ENCODE results near the gene MAPK1.
A peak's percentile ranks its signal among the peaks of the same experiment; 100 is the strongest.
"Not testable (repeated sequence)": the region's sequence is repeated elsewhere in the genome, so short reads cannot be mapped to it uniquely, and the experiment has no call there.

MAPK1 gene

DNA sequence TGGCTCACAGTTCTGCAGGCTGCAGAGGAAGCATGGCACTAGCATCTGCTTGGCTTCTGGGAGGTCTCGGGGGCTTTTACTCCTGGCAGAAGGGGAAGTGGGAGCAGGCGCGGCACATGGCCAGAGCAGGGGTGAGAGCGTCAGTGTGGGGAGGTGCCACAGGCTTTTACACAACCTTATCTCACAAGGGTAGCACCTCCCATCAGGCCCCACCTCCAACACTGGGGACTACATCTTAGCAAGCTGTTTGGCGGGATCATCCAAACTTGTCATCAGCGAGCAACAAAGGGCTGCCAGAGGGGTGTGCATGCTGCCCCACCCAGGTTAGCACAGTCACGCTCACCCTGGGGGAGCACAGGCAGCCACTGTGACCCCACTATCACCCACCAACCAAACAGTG lies 112.9 kb downstream of the MAPK1 start:
- H3K4me3 ChIP-seq (ENCODE audit: low read length), result no peak overlapping the region
- H3K9ac ChIP-seq (ENCODE audit: low read depth, low read length), result no peak overlapping the region
- H3K36me3 ChIP-seq (ENCODE audit: insufficient read depth, low read length), result peaks cover 14% of the 10 kb centered on the region
- H3K4me2 ChIP-seq (ENCODE audit: low read length), result peak overlapping the region; percentile 8
- no peaks in the 10 kb centered on the region for H3K27me3 ChIP-seq (ENCODE audit: control insufficient read depth, insufficient read depth, low read length)
- peaks cover 26% of the 10 kb centered on the region for H3K4me1 ChIP-seq (ENCODE audit: control insufficient read depth, insufficient read depth, low read length)
- no peaks in the 10 kb centered on the region for H3K9me3 ChIP-seq (replicated peaks; ENCODE audit: low read length)

DNA sequence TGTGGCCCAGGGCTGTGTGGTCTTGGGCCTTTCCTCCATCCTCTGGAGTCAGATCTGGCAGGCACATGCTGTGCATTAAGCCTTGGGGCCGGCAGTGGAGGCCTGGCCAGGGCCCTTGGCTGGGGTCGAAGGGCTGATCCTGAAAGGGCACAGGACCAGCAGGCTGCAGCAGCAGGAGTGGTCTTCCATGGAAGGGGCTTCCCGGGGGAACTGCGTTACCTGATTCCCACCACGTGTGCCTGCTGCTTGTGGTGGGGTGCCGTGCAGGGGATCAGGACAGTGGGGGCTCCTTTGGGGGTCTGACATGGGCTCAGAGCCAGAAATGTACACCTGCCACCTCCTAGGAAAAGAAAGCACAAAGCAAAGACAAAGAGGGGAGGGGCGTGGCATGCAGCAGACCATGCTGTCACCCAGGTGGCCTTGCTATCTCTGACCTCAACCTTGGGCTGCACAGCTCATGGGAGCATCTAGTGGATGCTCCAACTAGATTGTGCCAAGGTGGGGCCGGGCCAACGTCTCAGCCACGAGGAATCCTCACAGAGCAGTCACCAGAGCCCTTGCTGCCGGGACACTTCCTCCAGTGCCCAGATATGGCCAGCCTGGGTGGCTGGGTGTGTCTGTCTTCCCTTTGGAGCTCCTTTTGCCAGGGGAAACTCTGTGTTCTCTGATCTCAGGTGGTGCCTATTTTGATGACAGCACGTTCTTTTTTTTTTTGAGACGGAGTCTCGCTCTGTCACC lies 113.9 kb downstream of the MAPK1 start:
- Histone ChIP-seq H3K9ac (ENCODE audit: low read depth, low read length) (no peak overlapping the region), H3K27me3 (ENCODE audit: control insufficient read depth, insufficient read depth, low read length) (no peaks in the 10 kb centered on the region), H3K4me3 (ENCODE audit: low read length) (no peak overlapping the region), H3K4me1 (ENCODE audit: control insufficient read depth, insufficient read depth, low read length) (peaks cover 26% of the 10 kb centered on the region), H3K4me2 (ENCODE audit: low read length) (no peak overlapping the region), H3K9me3 (replicated peaks; ENCODE audit: low read length) (no peaks in the 10 kb centered on the region), H3K36me3 (ENCODE audit: insufficient read depth, low read length) (peaks cover 5% of the 10 kb centered on the region)

DNA sequence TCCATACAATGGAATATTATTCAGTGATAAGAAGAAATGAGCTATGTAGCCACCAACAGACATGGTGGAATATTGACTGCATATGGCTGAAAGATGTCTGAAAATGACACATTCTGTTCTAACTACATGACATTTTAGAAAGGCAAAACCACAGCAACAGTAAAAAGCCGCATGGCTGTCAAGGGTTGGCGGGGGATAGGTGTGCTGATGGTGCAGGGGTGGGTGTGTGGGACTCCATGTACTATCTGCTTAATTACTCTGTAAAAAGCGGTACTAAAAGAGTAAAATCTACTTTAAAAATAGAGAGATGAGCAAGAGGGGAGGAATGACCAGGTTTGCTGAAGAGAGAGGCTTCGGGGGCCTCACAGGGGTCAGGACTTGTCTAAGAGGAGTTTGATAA lies 115.2 kb downstream of the MAPK1 start:
- Histone ChIP-seq H3K4me2 (ENCODE audit: low read length) (no peak overlapping the region), H3K36me3 (ENCODE audit: insufficient read depth, low read length) (no peaks in the 10 kb centered on the region), H3K9me3 (replicated peaks; ENCODE audit: low read length) (no peaks in the 10 kb centered on the region)

GRCh38 chr22:21745948-21746347 lies 121.5 kb downstream of the MAPK1 start:
- H3K4me1 ChIP-seq (ENCODE audit: control insufficient read depth, insufficient read depth, low read length), result no peaks in the 10 kb centered on the region
- no peak overlapping the region for H3K9ac ChIP-seq (ENCODE audit: low read depth, low read length)
- H3K36me3 ChIP-seq (ENCODE audit: insufficient read depth, low read length), result no peaks in the 10 kb centered on the region
- no peak overlapping the region for H3K4me3 ChIP-seq (ENCODE audit: low read length)
- H3K27me3 ChIP-seq (ENCODE audit: control insufficient read depth, insufficient read depth, low read length), result peaks cover 10% of the 10 kb centered on the region
- H3K9me3 ChIP-seq (replicated peaks; ENCODE audit: low read length), result no peaks in the 10 kb centered on the region
- no peak overlapping the region for H3K4me2 ChIP-seq (ENCODE audit: low read length)

More for the DNA sequence above, 115.2 kb downstream of the MAPK1 start:
- Histone ChIP-seq H3K4me3 (ENCODE audit: low read length) (no peak overlapping the region), H3K9ac (ENCODE audit: low read depth, low read length) (no peak overlapping the region), H3K27me3 (ENCODE audit: control insufficient read depth, insufficient read depth, low read length) (no peaks in the 10 kb centered on the region), H3K4me1 (ENCODE audit: control insufficient read depth, insufficient read depth, low read length) (peaks cover 26% of the 10 kb centered on the region)

- H3K9ac ChIP-seq (ENCODE audit: low read depth, low read length); H3K36me3 ChIP-seq (ENCODE audit: insufficient read depth, low read length); H3K4me2 ChIP-seq (ENCODE audit: low read length); H3K4me1 ChIP-seq (ENCODE audit: control insufficient read depth, insufficient read depth, low read length); H3K9me3 ChIP-seq (replicated peaks; ENCODE audit: low read length); H3K4me3 ChIP-seq (ENCODE audit: low read length): not testable (repeated sequence)
- peaks cover 14% of the 10 kb centered on the region for H3K27me3 ChIP-seq (ENCODE audit: control insufficient read depth, insufficient read depth, low read length)
These were observed 122.5 kb downstream of the MAPK1 start for GRCh38 chr22:21744917-21745316.

GRCh38 chr22:21741790-21742189 lies 125.7 kb downstream of the MAPK1 start:
- Histone ChIP-seq H3K9ac (ENCODE audit: low read depth, low read length) (no peak overlapping the region), H3K4me1 (ENCODE audit: control insufficient read depth, insufficient read depth, low read length) (no peaks in the 10 kb centered on the region), H3K4me3 (ENCODE audit: low read length) (no peak overlapping the region), H3K36me3 (ENCODE audit: insufficient read depth, low read length) (no peaks in the 10 kb centered on the region), H3K9me3 (replicated peaks; ENCODE audit: low read length) (no peaks in the 10 kb centered on the region), H3K27me3 (ENCODE audit: control insufficient read depth, insufficient read depth, low read length) (peaks cover 19% of the 10 kb centered on the region), H3K4me2 (ENCODE audit: low read length) (no peak overlapping the region)

DNA sequence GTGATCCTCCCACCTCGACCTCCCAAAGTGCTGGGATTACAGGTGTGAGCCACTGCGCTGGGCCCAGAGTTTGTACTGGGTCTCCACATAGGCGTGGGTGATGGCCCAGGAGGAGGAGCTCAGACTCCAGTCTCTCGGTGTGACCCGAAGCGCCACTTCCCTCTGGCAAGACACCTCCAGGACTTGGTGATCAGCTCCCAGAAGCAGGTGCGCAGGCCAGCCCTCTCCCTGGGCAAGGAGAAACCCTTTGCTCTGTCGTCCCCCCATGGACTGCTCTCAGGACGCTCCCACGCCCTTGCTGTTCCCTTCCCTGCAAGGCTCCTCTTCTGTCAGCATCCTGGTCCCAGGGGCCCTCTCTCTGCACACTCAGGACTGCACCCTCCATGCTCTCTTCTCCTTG lies 126.4 kb downstream of the MAPK1 start:
- Histone ChIP-seq H3K36me3 (ENCODE audit: insufficient read depth, low read length) (no peaks in the 10 kb centered on the region), H3K27me3 (ENCODE audit: control insufficient read depth, insufficient read depth, low read length) (peaks cover 18% of the 10 kb centered on the region), H3K4me2 (ENCODE audit: low read length) (no peak overlapping the region), H3K9ac (ENCODE audit: low read depth, low read length) (no peak overlapping the region), H3K9me3 (replicated peaks; ENCODE audit: low read length) (no peaks in the 10 kb centered on the region), H3K4me3 (ENCODE audit: low read length) (no peak overlapping the region), H3K4me1 (ENCODE audit: control insufficient read depth, insufficient read depth, low read length) (peaks cover 2% of the 10 kb centered on the region)

DNA sequence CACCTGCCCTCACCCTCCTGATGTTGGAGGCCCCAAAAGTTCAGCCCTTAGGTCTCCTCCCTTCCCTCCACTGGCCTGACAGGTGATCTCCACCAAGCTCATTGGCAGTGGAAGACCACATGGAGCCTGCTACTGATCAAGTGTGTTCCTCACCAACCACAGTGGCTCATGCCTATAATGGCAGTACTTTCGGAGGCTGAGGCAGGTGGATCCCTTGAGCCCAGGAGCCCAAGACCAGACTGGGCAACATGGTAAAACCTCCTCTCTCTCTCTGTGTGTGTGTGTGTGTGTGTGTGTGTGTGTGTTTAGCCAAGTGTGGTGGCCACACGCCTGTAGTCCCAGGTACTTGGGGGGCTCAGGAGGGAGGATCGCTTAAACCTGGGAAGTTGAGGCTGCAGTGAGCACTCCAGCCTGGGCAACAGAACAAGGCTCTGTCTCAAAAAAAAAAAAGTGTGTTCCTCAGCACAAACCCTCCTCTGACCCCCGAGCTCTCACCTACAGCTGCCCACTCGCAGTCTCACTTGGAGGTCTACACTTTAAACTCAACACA lies 127.5 kb downstream of the MAPK1 start:
- H3K9me3 ChIP-seq (replicated peaks; ENCODE audit: low read length), result no peaks in the 10 kb centered on the region
- H3K4me1 ChIP-seq (ENCODE audit: control insufficient read depth, insufficient read depth, low read length), result peaks cover 6% of the 10 kb centered on the region
- H3K4me2 ChIP-seq (ENCODE audit: low read length), result no peak overlapping the region
- H3K27me3 ChIP-seq (ENCODE audit: control insufficient read depth, insufficient read depth, low read length), result peaks cover 16% of the 10 kb centered on the region
- no peak overlapping the region for H3K4me3 ChIP-seq (ENCODE audit: low read length)
- H3K9ac ChIP-seq (ENCODE audit: low read depth, low read length), result no peak overlapping the region
- H3K36me3 ChIP-seq (ENCODE audit: insufficient read depth, low read length), result no peaks in the 10 kb centered on the region

DNA sequence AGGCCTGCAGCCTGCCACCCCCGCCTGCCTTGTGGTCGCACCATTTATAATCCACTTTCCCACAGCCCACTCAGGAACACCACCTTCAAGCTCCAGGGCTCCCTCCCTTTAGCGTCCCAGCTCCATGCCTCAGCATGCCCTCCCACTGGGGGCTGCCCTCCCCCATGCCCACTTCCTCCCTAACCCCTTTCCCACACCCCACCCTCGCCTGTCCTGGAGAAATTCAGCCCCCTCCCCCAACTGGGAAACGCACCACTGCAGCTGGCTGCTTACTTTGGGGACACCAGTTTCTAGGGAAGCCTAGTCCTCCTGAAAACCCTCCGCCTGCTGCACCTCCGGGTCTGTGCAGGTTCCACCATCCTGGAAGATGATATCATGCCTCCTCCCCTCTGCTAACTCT lies 128.5 kb downstream of the MAPK1 start:
- H3K9me3 ChIP-seq (replicated peaks; ENCODE audit: low read length), result no peaks in the 10 kb centered on the region
- H3K36me3 ChIP-seq (ENCODE audit: insufficient read depth, low read length), result no peaks in the 10 kb centered on the region
- no peak overlapping the region for H3K4me3 ChIP-seq (ENCODE audit: low read length)
- H3K27me3 ChIP-seq (ENCODE audit: control insufficient read depth, insufficient read depth, low read length), result peaks cover 16% of the 10 kb centered on the region
- no peak overlapping the region for H3K9ac ChIP-seq (ENCODE audit: low read depth, low read length)
- H3K4me2 ChIP-seq (ENCODE audit: low read length), result no peak overlapping the region
- H3K4me1 ChIP-seq (ENCODE audit: control insufficient read depth, insufficient read depth, low read length), result peaks cover 11% of the 10 kb centered on the region

DNA sequence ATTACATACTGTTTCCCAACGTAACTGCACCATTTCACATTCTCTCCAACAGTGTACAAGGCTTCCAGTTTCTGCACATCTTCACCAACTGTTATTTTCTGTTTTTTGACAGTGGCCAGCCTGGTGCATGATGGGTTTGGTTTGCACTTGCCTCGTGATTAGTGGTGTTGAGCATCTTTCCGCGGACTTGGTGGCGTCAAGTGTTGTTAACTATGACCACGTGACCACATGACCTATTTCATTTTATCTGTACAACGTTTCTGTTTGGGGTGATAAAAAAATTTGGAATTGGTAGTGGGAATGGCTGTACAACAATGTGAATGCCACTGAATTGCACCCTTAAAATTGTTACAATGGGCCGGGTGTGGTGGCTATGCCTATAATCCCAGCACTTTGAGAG lies 129.4 kb downstream of the MAPK1 start:
- peaks cover 11% of the 10 kb centered on the region for H3K4me1 ChIP-seq (ENCODE audit: control insufficient read depth, insufficient read depth, low read length)
- no peaks in the 10 kb centered on the region for H3K9me3 ChIP-seq (replicated peaks; ENCODE audit: low read length)
- no peak overlapping the region for H3K4me2 ChIP-seq (ENCODE audit: low read length)
- H3K36me3 ChIP-seq (ENCODE audit: insufficient read depth, low read length), result no peaks in the 10 kb centered on the region
- H3K9ac ChIP-seq (ENCODE audit: low read depth, low read length), result no peak overlapping the region
- peaks cover 16% of the 10 kb centered on the region for H3K27me3 ChIP-seq (ENCODE audit: control insufficient read depth, insufficient read depth, low read length)
- no peak overlapping the region for H3K4me3 ChIP-seq (ENCODE audit: low read length)

DNA sequence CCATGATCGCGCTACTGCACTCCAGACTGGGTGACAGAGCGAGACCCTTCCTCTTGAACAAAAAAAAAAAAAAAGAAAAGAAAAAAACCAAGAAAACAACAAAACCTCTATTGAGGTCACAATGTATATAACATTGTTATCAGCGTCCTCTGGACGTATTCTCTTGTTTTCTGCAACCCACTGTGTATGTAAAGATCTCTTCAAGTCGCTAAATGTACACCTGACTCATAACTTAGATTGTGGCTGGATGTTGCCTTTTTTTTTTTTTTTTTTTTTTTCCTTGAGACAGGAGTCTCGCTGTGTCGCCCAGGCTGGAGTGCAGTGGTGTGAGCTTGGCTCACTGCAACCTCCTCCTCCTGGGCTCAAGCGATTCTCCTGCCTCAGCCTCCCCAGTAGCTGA lies 130.5 kb downstream of the MAPK1 start:
- Histone ChIP-seq H3K4me1 (ENCODE audit: control insufficient read depth, insufficient read depth, low read length) (peaks cover 11% of the 10 kb centered on the region), H3K36me3 (ENCODE audit: insufficient read depth, low read length) (no peaks in the 10 kb centered on the region), H3K4me3 (ENCODE audit: low read length) (no peak overlapping the region), H3K27me3 (ENCODE audit: control insufficient read depth, insufficient read depth, low read length) (peaks cover 18% of the 10 kb centered on the region), H3K4me2 (ENCODE audit: low read length) (no peak overlapping the region), H3K9ac (ENCODE audit: low read depth, low read length) (no peak overlapping the region), H3K9me3 (replicated peaks; ENCODE audit: low read length) (no peaks in the 10 kb centered on the region)

- Histone ChIP-seq H3K27me3 (ENCODE audit: control insufficient read depth, insufficient read depth, low read length) (peaks cover 14% of the 10 kb centered on the region), H3K9ac (ENCODE audit: low read depth, low read length) (no peak overlapping the region), H3K4me2 (ENCODE audit: low read length) (peak overlapping the region; percentile 95), H3K4me1 (ENCODE audit: control insufficient read depth, insufficient read depth, low read length) (peaks cover 11% of the 10 kb centered on the region), H3K36me3 (ENCODE audit: insufficient read depth, low read length) (no peaks in the 10 kb centered on the region), H3K9me3 (replicated peaks; ENCODE audit: low read length) (no peaks in the 10 kb centered on the region), H3K4me3 (ENCODE audit: low read length) (peak overlapping the region; percentile 82)
These were observed 131.3 kb downstream of the MAPK1 start for GRCh38 chr22:21736084-21736642.
